IMR-90 (cell line): ENCODE data around the gene WFDC9.

ENCODE experiments used
- BHLHE40 ChIP-seq: fragments of 150-350 bp; IDR thresholded peaks from 2 replicates; pipeline ENCODE4 v1.6.1; 2016; ENCODE audit warnings: mild to moderate bottlenecking, low read depth, low read length
- CEBPB ChIP-seq: IDR thresholded peaks from 2 replicates; pipeline ENCODE4 v1.6.1; 2012; ENCODE audit warnings: low read depth, low read length, improper control_type of control experiment
- CTCF ChIP-seq: conservative IDR thresholded peaks from 2 replicates; pipeline ENCODE4 v1.5.1; 2012; ENCODE audit warnings: mild to moderate bottlenecking, low read depth, low read length, improper control_type of control experiment
- ELK1 ChIP-seq: fragments of 150-350 bp; IDR thresholded peaks from 2 replicates; pipeline ENCODE4 v1.6.1; 2016; ENCODE audit warnings: low read depth, mild to moderate bottlenecking, low read length, moderate library complexity, borderline replicate concordance
- FOS ChIP-seq: fragments of 150-350 bp; IDR thresholded peaks from 2 replicates; pipeline ENCODE4 v1.6.1; 2016; ENCODE audit warnings: low read depth, low read length
- MAFK ChIP-seq: IDR thresholded peaks from 2 replicates; pipeline ENCODE4 v1.6.1; 2012; ENCODE audit warnings: low read depth, low read length, improper control_type of control experiment
- MXI1 ChIP-seq: IDR thresholded peaks from 2 replicates; pipeline ENCODE4 v1.6.1; 2012; ENCODE audit warnings: low read depth, mild to moderate bottlenecking, low read length, moderate library complexity, borderline replicate concordance
- NFE2L2 ChIP-seq: fragments of 150-350 bp; IDR thresholded peaks from 2 replicates; pipeline ENCODE4 v1.6.1; 2016; ENCODE audit warnings: low read depth, mild to moderate bottlenecking, low read length
- POLR2A ChIP-seq: IDR thresholded peaks from 2 replicates; pipeline ENCODE4 v1.6.1; 2012; ENCODE audit warnings: mild to moderate bottlenecking, low read depth, low read length
- RAD21 ChIP-seq: IDR thresholded peaks from 2 replicates; pipeline ENCODE4 v1.6.1; 2012; ENCODE audit warnings: low read length, improper control_type of control experiment
- RFX5 ChIP-seq: IDR thresholded peaks from 2 replicates; pipeline ENCODE4 v1.8.0; 2012; ENCODE audit warnings: low read depth, mild to moderate bottlenecking, low read length, moderate library complexity
- SMC3 ChIP-seq: fragments of 150-350 bp; IDR thresholded peaks from 2 replicates; pipeline ENCODE4 v1.6.1; 2016; ENCODE audit warnings: low read depth, mild to moderate bottlenecking, antibody characterized with exemption, low read length, moderate library complexity
- USF2 ChIP-seq: fragments of 150-350 bp; IDR thresholded peaks from 2 replicates; pipeline ENCODE4 v1.6.1; 2017; ENCODE audit warnings: mild to moderate bottlenecking, antibody characterized with exemption, low read length, low read depth

- no peak for TF ChIP-seq CTCF
- TF ChIP-seq CEBPB = no peak
- TF ChIP-seq SMC3 = no peak
- TF ChIP-seq POLR2A = no peak
- TF ChIP-seq MXI1 = no peak
- TF ChIP-seq ELK1 = no peak
- no peak for TF ChIP-seq USF2
- no peak for TF ChIP-seq BHLHE40
- no peak for TF ChIP-seq RAD21
- TF ChIP-seq FOS = no peak
- TF ChIP-seq MAFK = no peak
- no peak for TF ChIP-seq RFX5
- TF ChIP-seq NFE2L2 = no peak
Measured at GRCh38 chr20:45631184-45631583, at the start of gene WFDC9.
